GM19455 (cell line): Measurements from ENCODE around the gene VPS13D.

Source experiments
- ATAC-seq: cut with Tn5 transposase; IDR thresholded peaks from one replicate; pipeline ENCODE4 v1.9.1; 2021; ENCODE audit not compliant: unreplicated experiment

VPS13D gene

GRCh38 chr1:12229835-12230548, at the start of gene VPS13D:
VPS13D (plus strand) TSS chr1:12230030; CDS start chr1:12234267, 4,237 bp downstream.
- ATAC-seq: peak; percentile 66

- no peak for ATAC-seq
Measured at GRCh38 chr1:12180315-12180714, 49.5 kb upstream of the VPS13D start.

- ATAC-seq: no peak
Measured at GRCh38 chr1:12180903-12181302, 48.9 kb upstream of the VPS13D start.

GRCh38 chr1:12181568-12181967, 48.3 kb upstream of the VPS13D start:
- no peak for ATAC-seq

- ATAC-seq: no peak
Measured at GRCh38 chr1:12182410-12182984, 47.3 kb upstream of the VPS13D start.

- ATAC-seq: no peak
Measured at GRCh38 chr1:12183095-12183794, 46.6 kb upstream of the VPS13D start.

- no peak for ATAC-seq
Measured at GRCh38 chr1:12184008-12184681, 45.7 kb upstream of the VPS13D start.

GRCh38 chr1:12185036-12185917, 44.6 kb upstream of the VPS13D start:
- no peak for ATAC-seq

- no peak for ATAC-seq
Measured at GRCh38 chr1:12185918-12186678, 43.7 kb upstream of the VPS13D start.

GRCh38 chr1:12186679-12186985, 43.2 kb upstream of the VPS13D start:
- ATAC-seq: no peak

- ATAC-seq: no peak
Measured at GRCh38 chr1:12188115-12188514, 41.7 kb upstream of the VPS13D start.

GRCh38 chr1:12188657-12189327, 41.0 kb upstream of the VPS13D start:
- ATAC-seq: no peak

- ATAC-seq: no peak
Measured at GRCh38 chr1:12189328-12189682, 40.5 kb upstream of the VPS13D start.

- no peak for ATAC-seq
Measured at GRCh38 chr1:12191242-12192032, 38.4 kb upstream of the VPS13D start.

GRCh38 chr1:12194666-12195216, 35.1 kb upstream of the VPS13D start:
- ATAC-seq: no peak

GRCh38 chr1:12195416-12195815, 34.4 kb upstream of the VPS13D start:
- ATAC-seq: no peak

- no peak for ATAC-seq
Measured at GRCh38 chr1:12196641-12197482, 33.0 kb upstream of the VPS13D start.

GRCh38 chr1:12197483-12197880, 32.3 kb upstream of the VPS13D start:
- ATAC-seq: no peak
